HG03442 (cell line): ENCODE measurements around the gene FRMPD2.
"Not testable (repeated sequence)": the region's sequence is repeated elsewhere in the genome, so short reads cannot be mapped to it uniquely, and the experiment has no call there.

Source experiments
- ATAC-seq: cut with Tn5 transposase; IDR thresholded peaks from one replicate; pipeline ENCODE4 v1.9.1; 2021; ENCODE audit warnings: mild to moderate bottlenecking, moderate library complexity; ENCODE audit not compliant: unreplicated experiment

Gene FRMPD2

GRCh38 chr10:48154211-48155140 is 120.0 kb downstream of the FRMPD2 start:
- ATAC-seq: not testable (repeated sequence)

DNA sequence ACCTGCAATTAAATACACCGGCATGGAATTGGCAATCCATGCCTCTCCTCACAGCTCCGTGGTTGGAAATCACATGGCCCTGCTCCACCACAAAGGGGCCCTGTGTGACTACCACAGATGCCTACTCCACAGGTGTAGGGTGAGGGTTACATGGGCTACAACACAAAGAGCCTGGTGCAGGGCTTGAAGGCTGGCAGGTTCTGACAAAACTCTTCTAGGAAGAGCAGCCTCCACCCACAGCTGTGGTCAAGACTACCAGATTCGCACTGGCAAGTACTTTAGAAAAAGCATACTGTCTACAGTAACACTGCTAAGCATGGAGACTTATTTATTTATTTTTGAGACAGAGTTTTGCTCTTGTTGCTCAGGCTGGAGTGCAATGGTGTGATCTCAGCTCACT is 126.9 kb downstream of the FRMPD2 start:
- ATAC-seq: not testable (repeated sequence)

DNA sequence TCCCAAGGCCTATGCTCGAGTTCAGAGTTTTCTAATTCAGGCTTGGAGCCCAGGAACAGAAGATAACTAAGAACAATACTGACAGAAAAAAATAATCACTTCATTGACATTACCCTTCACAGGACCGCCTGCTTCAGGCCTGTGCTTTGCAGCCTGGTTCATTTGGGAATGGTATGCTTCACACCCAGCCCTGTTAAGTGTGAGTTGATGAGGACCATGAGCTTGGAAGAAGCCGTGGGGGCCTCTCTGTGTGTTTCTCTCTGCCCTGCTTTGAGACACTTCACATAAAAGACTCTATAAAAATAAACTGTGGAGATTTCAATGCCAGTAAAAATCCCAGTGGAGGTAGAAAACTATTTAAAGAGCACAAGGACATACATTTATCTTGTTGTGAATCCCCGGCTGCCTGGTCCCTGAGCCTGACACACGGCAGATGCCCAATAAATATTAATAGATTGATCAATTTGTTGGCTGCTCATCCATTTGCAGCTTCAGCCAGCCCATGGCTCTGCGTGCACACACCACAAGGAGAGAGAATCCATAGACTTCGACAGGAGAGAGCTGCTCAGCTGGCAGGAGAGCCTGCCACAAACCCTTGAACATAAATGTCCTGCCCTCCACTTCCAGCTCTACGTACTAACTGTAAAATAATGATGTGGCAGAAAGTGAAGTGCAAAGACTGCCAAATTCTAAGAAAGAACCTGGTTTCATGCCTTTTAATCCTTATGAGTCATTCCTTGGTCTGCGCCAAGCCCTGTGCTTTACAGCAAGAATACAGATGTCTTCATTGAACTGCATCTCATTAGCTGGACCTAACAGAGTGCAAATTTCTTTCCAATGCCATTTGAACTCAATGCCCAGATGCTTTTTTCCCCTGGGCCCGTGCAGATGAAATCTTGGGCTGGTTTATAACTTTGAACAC is 130.5 kb downstream of the FRMPD2 start:
- not testable (repeated sequence) for ATAC-seq

DNA sequence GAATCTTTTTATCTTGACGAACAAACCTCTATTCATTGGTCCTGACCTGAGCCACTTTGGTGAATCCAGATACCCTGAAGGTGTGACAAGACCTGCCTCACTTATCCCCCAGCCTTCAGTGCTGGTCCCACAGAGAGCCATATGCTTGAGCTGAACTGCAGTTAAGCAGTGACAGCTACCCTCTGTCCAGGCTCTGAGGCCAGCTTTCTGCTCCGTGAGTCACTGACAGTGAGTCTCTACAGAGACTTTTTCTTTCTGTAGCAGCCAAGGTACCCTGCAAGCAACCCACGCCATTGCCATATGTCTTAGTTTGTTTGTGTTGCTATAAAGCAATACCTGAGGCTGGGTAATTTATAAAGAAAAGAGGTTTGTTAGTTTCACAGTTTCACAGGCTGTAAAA is 133.5 kb downstream of the FRMPD2 start:
- ATAC-seq: not testable (repeated sequence)

- not testable (repeated sequence) for ATAC-seq
These were observed 134.3 kb downstream of the FRMPD2 start for GRCh38 chr10:48139953-48140850.

GRCh38 chr10:48128954-48129353 is 145.5 kb downstream of the FRMPD2 start:
- not testable (repeated sequence) for ATAC-seq

DNA sequence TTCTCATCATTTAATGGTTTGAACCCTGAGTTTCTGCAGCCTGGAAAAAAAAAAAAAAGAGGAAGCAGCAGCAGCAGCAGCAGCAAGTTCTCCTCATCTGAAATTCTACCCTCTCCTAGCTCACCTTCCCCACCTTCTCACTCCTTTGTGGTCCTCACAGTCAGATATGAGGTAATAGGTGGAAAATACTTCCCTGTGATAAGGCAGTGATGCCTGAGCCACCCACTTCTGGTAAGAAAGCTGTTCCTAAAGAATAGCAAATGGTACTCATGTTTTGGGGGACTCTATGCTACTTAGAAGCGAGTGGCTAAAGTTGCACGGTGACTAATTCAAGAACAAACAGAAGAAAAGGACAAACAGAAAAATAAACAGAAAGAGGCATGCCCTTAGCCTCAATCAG is 148.2 kb downstream of the FRMPD2 start:
- ATAC-seq: not testable (repeated sequence)

- not testable (repeated sequence) for ATAC-seq
These were observed 148.9 kb downstream of the FRMPD2 start for GRCh38 chr10:48125631-48126030.

DNA sequence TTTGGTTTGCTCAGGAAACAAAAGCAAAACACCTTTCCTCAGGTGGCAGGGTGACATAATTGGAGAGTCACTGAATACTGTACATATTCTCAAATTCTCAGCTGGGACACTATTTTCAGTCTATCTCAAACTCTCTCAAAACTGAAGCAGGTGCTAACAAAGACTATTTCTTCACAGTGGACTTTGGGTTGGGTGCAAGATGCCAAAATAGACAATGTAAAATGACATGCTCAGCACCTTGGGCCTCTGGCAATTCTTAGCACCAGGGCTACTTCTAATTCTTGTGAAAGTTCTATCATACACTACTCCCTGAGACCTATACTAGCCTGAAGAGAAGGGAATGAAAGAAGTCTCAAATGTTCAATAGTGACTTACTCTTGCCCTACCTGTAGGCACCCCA is 151.9 kb downstream of the FRMPD2 start:
- not testable (repeated sequence) for ATAC-seq

- ATAC-seq: not testable (repeated sequence)
These were observed 164.2 kb downstream of the FRMPD2 start for GRCh38 chr10:48110277-48110676.
